Measurements from ENCODE around the gene ZC3H18.

- TF ChIP-seq POLR2AphosphoS5 (IDR thresholded peaks at IDR 0.05; ENCODE audit: low read depth): no peak
- TF ChIP-seq, protein P1, sequence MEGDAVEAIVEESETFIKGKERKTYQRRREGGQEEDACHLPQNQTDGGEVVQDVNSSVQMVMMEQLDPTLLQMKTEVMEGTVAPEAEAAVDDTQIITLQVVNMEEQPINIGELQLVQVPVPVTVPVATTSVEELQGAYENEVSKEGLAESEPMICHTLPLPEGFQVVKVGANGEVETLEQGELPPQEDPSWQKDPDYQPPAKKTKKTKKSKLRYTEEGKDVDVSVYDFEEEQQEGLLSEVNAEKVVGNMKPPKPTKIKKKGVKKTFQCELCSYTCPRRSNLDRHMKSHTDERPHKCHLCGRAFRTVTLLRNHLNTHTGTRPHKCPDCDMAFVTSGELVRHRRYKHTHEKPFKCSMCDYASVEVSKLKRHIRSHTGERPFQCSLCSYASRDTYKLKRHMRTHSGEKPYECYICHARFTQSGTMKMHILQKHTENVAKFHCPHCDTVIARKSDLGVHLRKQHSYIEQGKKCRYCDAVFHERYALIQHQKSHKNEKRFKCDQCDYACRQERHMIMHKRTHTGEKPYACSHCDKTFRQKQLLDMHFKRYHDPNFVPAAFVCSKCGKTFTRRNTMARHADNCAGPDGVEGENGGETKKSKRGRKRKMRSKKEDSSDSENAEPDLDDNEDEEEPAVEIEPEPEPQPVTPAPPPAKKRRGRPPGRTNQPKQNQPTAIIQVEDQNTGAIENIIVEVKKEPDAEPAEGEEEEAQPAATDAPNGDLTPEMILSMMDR (IDR thresholded peaks at IDR 0.05; ENCODE audit: insufficient read depth, low read length): no peak
- TF ChIP-seq, protein P2, sequence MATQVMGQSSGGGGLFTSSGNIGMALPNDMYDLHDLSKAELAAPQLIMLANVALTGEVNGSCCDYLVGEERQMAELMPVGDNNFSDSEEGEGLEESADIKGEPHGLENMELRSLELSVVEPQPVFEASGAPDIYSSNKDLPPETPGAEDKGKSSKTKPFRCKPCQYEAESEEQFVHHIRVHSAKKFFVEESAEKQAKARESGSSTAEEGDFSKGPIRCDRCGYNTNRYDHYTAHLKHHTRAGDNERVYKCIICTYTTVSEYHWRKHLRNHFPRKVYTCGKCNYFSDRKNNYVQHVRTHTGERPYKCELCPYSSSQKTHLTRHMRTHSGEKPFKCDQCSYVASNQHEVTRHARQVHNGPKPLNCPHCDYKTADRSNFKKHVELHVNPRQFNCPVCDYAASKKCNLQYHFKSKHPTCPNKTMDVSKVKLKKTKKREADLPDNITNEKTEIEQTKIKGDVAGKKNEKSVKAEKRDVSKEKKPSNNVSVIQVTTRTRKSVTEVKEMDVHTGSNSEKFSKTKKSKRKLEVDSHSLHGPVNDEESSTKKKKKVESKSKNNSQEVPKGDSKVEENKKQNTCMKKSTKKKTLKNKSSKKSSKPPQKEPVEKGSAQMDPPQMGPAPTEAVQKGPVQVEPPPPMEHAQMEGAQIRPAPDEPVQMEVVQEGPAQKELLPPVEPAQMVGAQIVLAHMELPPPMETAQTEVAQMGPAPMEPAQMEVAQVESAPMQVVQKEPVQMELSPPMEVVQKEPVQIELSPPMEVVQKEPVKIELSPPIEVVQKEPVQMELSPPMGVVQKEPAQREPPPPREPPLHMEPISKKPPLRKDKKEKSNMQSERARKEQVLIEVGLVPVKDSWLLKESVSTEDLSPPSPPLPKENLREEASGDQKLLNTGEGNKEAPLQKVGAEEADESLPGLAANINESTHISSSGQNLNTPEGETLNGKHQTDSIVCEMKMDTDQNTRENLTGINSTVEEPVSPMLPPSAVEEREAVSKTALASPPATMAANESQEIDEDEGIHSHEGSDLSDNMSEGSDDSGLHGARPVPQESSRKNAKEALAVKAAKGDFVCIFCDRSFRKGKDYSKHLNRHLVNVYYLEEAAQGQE (IDR thresholded peaks at IDR 0.05; ENCODE audit: insufficient replicate concordance, low read depth): no peak
- no peak for TF ChIP-seq GABPA (IDR thresholded peaks at IDR 0.05; ENCODE audit: low read depth)
- no peak for TF ChIP-seq SPI1 (IDR thresholded peaks at IDR 0.05; ENCODE audit: borderline replicate concordance, low read depth)
These were observed 37.6 kb upstream of the ZC3H18 start for GRCh38 chr16:88532434-88533241.

Measured in HL-60 (cell line).